B cell (primary cell): Measurements from ENCODE around the gene LRIG1. TPM values are rescaled to one million over a fixed set of nuclear protein-coding genes. Genes with fewer than 3 reads are reported as not detected.

Source experiments
- ATAC-seq: fragments of 200-7000 bp; cut with Tn5 transposase; one replicate; pipeline ENCODE4 v1.10.0; 2021; ENCODE audit warnings: low read depth, mild to moderate bottlenecking, moderate number of reproducible peaks, moderate library complexity
- CTCF ChIA-PET: fragments of 350-600 bp; sonication (Branson Sonifier 250); formaldehyde crosslinking; loops from one replicate; lab custom pipeline; 2021; ENCODE audit warnings: antibody characterized with exemption, inconsistent platforms; lab: Charles Lee
- POLR2A ChIA-PET: fragments of 350-600 bp; sonication (Branson Sonifier 250); formaldehyde crosslinking; loops from one replicate; lab custom pipeline; 2021; ENCODE audit warnings: antibody characterized with exemption; lab: Charles Lee
- DNase-seq: peaks from one replicate; pipeline ENCODE4 v3.0.0; 2013
- H2AFZ ChIP-seq: 2 replicates; pipeline ENCODE4 v1.6.1; 2012; ENCODE audit warnings: mild to moderate bottlenecking, low read depth, low read length; ENCODE audit not compliant: insufficient read depth, poor library complexity, severe bottlenecking
- H3K27ac ChIP-seq, 2 donors: 1 replicate in 1 of 2; 2 replicates in 1 of 2; pipeline ENCODE4 v1.5.1; 2012 to 2013; ENCODE audit warnings: low read length in 2 of 2, mild to moderate bottlenecking in 2 of 2, moderate library complexity in 1 of 2
- H3K27me3 ChIP-seq, 4 experiments: fragments of 200-600 bp in 1 of 4; sonication (generic) in 1 of 4; replicated peaks in 1 of 4; 1 replicate in 2 of 4; 2 replicates in 2 of 4; pipeline versions ENCODE4 v1.6.1 to v1.7.0; 2013 to 2016; ENCODE audit warnings: low read length in 3 of 4, mild to moderate bottlenecking in 2 of 4, mixed read lengths in 1 of 4, moderate library complexity in 1 of 4; ENCODE audit not compliant: insufficient read depth in 4 of 4, control insufficient read depth in 3 of 4; ENCODE audit errors: control extremely low read depth in 1 of 4
- H3K36me3 ChIP-seq, 2 experiments: replicated peaks in 1 of 2; 1 replicate in 1 of 2; 2 replicates in 1 of 2; pipeline versions ENCODE4 v1.6.1 to v1.7.1; 2013; ENCODE audit warnings: low read length in 1 of 2; ENCODE audit not compliant: insufficient read depth in 2 of 2, control insufficient read depth in 1 of 2; ENCODE audit errors: control extremely low read depth in 1 of 2, extremely low read depth in 1 of 2
- H3K4me1 ChIP-seq, 2 donors: fragments of 200-600 bp in 1 of 2; sonication (generic) in 1 of 2; 1 replicate in 1 of 2; 2 replicates in 1 of 2; pipeline versions ENCODE4 v1.5.1 to v1.6.1; 2013 to 2017; ENCODE audit warnings: low read length in 2 of 2; ENCODE audit not compliant: control insufficient read depth in 2 of 2, insufficient read depth in 2 of 2
- H3K4me2 ChIP-seq: replicated peaks from 2 replicates; pipeline ENCODE3; 2012; ENCODE audit warnings: mild to moderate bottlenecking, low read depth, low read length; ENCODE audit not compliant: poor library complexity, severe bottlenecking
- H3K4me3 ChIP-seq, 5 experiments: fragments of 200-600 bp in 1 of 5; sonication (generic) in 1 of 5; 1 replicate in 3 of 5; 2 replicates in 2 of 5; pipeline versions ENCODE4 v1.5.1 to v1.7.0; 2011 to 2016; ENCODE audit warnings: low read length in 4 of 5, mild to moderate bottlenecking in 4 of 5, low read depth in 2 of 5, control low read depth in 1 of 5, moderate library complexity in 1 of 5; ENCODE audit not compliant: insufficient read depth in 1 of 5; ENCODE audit errors: control extremely low read depth in 1 of 5, extremely low read depth in 1 of 5
- H3K79me2 ChIP-seq: fragments of 200-600 bp; sonication (generic); one replicate; pipeline ENCODE4 v1.6.0; 2016; ENCODE audit warnings: low read length; ENCODE audit not compliant: control insufficient read depth, insufficient read depth
- H3K9ac ChIP-seq: fragments of 200-600 bp; sonication (generic); 2 replicates; pipeline ENCODE4 v1.6.1; 2017; ENCODE audit warnings: mild to moderate bottlenecking, low read length, moderate library complexity
- H3K9me3 ChIP-seq, 3 donors: one replicate each; pipeline versions ENCODE4 v1.6.1 to v1.7.1; 2013; ENCODE audit warnings: low read length in 2 of 3; ENCODE audit not compliant: control insufficient read depth in 2 of 3, insufficient read depth in 1 of 3; ENCODE audit errors: control extremely low read depth in 1 of 3
- H4K20me1 ChIP-seq: 2 replicates; pipeline ENCODE4 v1.6.0; 2012; ENCODE audit warnings: mild to moderate bottlenecking, low read length; ENCODE audit not compliant: insufficient read depth, control insufficient read depth, poor library complexity, severe bottlenecking
- H3K27ac Mint-ChIP-seq: one replicate; pipeline ENCODE4 v1.8.0; 2021; ENCODE audit warnings: mixed read lengths
- H3K27me3 Mint-ChIP-seq: one replicate; pipeline ENCODE4 v1.8.0; 2021; ENCODE audit warnings: mixed read lengths
- H3K4me1 Mint-ChIP-seq: one replicate; pipeline ENCODE4 v1.8.0; 2021; ENCODE audit warnings: mixed read lengths
- H3K4me3 Mint-ChIP-seq: one replicate; pipeline ENCODE4 v1.8.0; 2021; ENCODE audit warnings: mixed read lengths
- H3K9me3 Mint-ChIP-seq: one replicate; pipeline ENCODE4 v1.8.0; 2022; ENCODE audit warnings: mixed read lengths; ENCODE audit not compliant: insufficient read depth
- CTCF ChIP-seq: fragments of 200-600 bp; IDR thresholded peaks from one replicate; pipeline ENCODE4 v1.8.0; 2022; ENCODE audit warnings: antibody characterized with exemption, mild to moderate bottlenecking
- EZH2 ChIP-seq: IDR thresholded peaks from 2 replicates; pipeline ENCODE4 v1.6.1; 2012; ENCODE audit warnings: borderline replicate concordance, low read depth, mild to moderate bottlenecking, moderate library complexity, low read length; ENCODE audit not compliant: insufficient read depth, poor library complexity, severe bottlenecking
- WGBS: methylation state at CpG from one replicate; pipeline ENCODE4 v1.1.5; 2013; ENCODE audit warnings: missing lambda C conversion rate; ENCODE audit not compliant: insufficient coverage; 5-methylcytosine and 5-hydroxymethylcytosine counted together
- intact Hi-C: fragments of 100-400 bp; cut with micrococcal nuclease; formaldehyde crosslinking; loops from one replicate; pipeline ENCODE4 v1.10.0; 2022
- polyA plus RNA-seq: library from polyadenylated mRNA; depleted of rRNA; stranded (reverse); fragments of >200 nt; gene quantifications from 2 replicates; pipeline ENCODE4 v1.2.3, GENCODE V29; 2012
- total RNA-seq, 2 donors: library from RNA; stranded (reverse); fragments of 120-200 nt in 1 of 2; gene quantifications; 1 replicate in 1 of 2; 2 replicates in 1 of 2; pipeline versions ENCODE4 v1.2.3 to v1.2.4, GENCODE V29; 2013 to 2022

The LRIG1 gene
- total and polyA plus RNA-seq, 2 donors (not counting 1 experiment from before 2014, with no cell fraction given) = 9.2 to 12.4 TPM

GRCh38 chr3:66386011-66386924 lies 114.6 kb downstream of the LRIG1 start:
- Histone ChIP-seq H3K4me1 (peaks cover 35 to 54% of the 10 kb centered on the region in 2 donors), H3K27ac (peak overlapping the region; percentile 69 to 81), H3K9me3 (peaks cover 0 to 11% (median 4%) of the 10 kb centered on the region in 3 donors), H3K27me3 (no peaks in the 10 kb centered on the region), H4K20me1 (no peaks in the 10 kb centered on the region), H3K9ac (peak overlapping the region; percentile 29), H3K36me3 (peaks cover 0 to 38% of the 10 kb centered on the region in 2 experiments), H2AFZ (no peak overlapping the region), H3K4me3 (peak overlapping the region in 2 of 5 experiments; percentile 16 to 22), H3K79me2 (peaks cover 27% of the 10 kb centered on the region), H3K4me2 (peak overlapping the region; percentile 60)
- peak overlapping the region; percentile 75 for H3K4me3 Mint-ChIP-seq
- ATAC-seq (peak; percentile 60), DNase-seq (peak; percentile 68)
- H3K4me1 Mint-ChIP-seq = peaks cover 49% of the 10 kb centered on the region
- ChIA-PET POLR2A (no interaction called here), CTCF (interaction anchor here (0.8 to 5.2 kb wide), 7 partner anchors 8 to 132 kb away, joined by 3 to 25 read pairs (median 3); no protein-coding TSS in a partner anchor)
- H3K27me3 Mint-ChIP-seq = no peaks in the 10 kb centered on the region
- intact Hi-C loops = loop anchor here (1.0 to 5.0 kb wide), 2 partner anchors 8 to 99 kb away; no protein-coding TSS in a partner anchor
- no peak for TF ChIP-seq CTCF
- no peak for TF ChIP-seq EZH2
- no peaks in the 10 kb centered on the region for H3K9me3 Mint-ChIP-seq
- peak overlapping the region; percentile 59 for H3K27ac Mint-ChIP-seq
- WGBS = 55% methylated on average over 10 of the region's 12 CpGs

- H3K27ac ChIP-seq = no peak overlapping the region
- no peak overlapping the region for H3K27ac Mint-ChIP-seq
- H3K9me3 ChIP-seq = peaks cover 0 to 11% (median 4%) of the 10 kb centered on the region in 3 donors
- ChIA-PET CTCF (interaction anchor here (1.6 to 5.2 kb wide), 2 partner anchors 10 to 23 kb away, joined by 3 to 25 read pairs; no protein-coding TSS in a partner anchor), POLR2A (no interaction called here)
- H3K9ac ChIP-seq = no peak overlapping the region
- no peak overlapping the region for H2AFZ ChIP-seq
- H3K79me2 ChIP-seq = peaks cover 16% of the 10 kb centered on the region
- no peak overlapping the region for H3K4me3 ChIP-seq
- ATAC-seq (no peak), DNase-seq (no peak)
- H3K4me3 Mint-ChIP-seq = no peak overlapping the region
- H3K4me2 ChIP-seq = no peak overlapping the region
- peaks cover 32 to 42% of the 10 kb centered on the region in 2 donors for H3K4me1 ChIP-seq
- intact Hi-C loops = loop anchor here (5.0 kb wide), 1 partner anchor 98 kb away; no protein-coding TSS in a partner anchor
- H3K36me3 ChIP-seq = peaks cover 2 to 49% of the 10 kb centered on the region in 2 experiments
- no peaks in the 10 kb centered on the region for H3K9me3 Mint-ChIP-seq
- no peaks in the 10 kb centered on the region for H3K27me3 Mint-ChIP-seq
- TF ChIP-seq EZH2 (no peak), CTCF (no peak)
- peaks cover 41% of the 10 kb centered on the region for H3K4me1 Mint-ChIP-seq
- H3K27me3 ChIP-seq = no peaks in the 10 kb centered on the region
- H4K20me1 ChIP-seq = no peaks in the 10 kb centered on the region
These were observed 115.8 kb downstream of the LRIG1 start for GRCh38 chr3:66385066-66385465.
